Stimulated activated CD4-positive, alpha-beta T cell treated with anti-CD3 and anti-CD28 coated beads, TNF-alpha, amount 100 ng/mL, for 48 hours (primary cell): ENCODE data around the gene KRTAP20-4.

Source experiments
- DNase-seq, 3 donors: peaks; one replicate each; pipeline ENCODE4 v3.0.0-alpha.2; 2020; ENCODE audit warnings: low read depth in 3 of 3

Gene KRTAP20-4

DNA sequence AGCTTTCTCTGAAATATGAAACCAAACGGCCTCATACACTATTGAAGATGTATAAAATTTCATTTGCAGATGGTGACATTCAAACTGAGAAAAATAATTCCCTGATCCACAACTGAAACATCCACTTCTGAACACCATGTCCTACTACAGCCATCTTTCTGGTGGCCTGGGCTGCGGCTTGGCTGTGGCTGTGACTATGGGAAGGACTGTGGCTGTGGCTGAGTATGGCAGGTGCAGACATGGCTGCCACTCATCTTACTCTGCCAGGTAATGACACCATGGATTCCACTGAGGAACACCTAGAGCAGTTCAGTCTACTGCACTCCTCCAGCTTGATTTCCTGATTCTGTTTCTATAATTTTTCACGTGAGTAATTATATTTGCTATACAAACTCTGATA is at the start of gene KRTAP20-4:
Gene KRTAP20-4, plus strand, starts transcription at position 106 of the 400 bp plus-strand sequence.
- no peak for DNase-seq

DNA sequence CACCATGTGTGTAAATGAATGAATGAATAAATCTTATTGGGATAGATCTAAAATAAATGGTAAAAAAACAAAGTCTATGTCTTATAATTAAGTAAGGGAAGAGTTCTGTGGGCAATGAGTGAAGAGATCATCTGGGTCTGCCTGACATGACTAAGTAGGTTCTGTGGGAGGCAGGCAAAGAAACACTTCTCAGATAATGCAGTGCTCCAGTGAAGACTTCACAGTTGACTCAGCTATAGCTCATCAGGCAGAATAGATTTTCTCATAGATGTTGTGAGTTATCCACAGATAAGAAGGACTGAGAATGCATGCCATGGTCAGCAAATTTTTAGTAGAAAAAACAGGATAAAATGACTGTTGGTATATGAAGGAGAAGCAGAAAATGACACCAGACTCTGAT is 42.7 kb upstream of the KRTAP20-4 start:
- no peak for DNase-seq

DNA sequence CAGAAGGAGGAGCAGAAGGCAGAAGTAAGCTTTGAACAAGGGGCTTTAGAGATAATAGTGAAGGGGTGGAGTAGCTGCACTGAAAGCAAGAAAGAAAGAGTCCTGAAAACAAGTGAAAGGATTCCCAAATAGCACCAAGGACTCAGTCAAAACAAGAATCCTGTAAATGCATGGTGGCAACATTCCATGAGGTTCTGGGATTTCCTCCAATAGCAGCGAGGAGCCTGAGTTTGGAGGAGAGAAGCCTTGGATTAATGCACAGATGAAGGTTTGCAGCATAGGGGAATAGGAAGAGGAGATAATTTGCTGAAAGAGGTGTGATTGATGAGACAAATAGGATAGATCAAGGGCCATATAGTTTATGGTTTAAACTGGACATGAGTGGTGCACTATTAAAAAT is 41.1 kb upstream of the KRTAP20-4 start:
- no peak for DNase-seq

DNA sequence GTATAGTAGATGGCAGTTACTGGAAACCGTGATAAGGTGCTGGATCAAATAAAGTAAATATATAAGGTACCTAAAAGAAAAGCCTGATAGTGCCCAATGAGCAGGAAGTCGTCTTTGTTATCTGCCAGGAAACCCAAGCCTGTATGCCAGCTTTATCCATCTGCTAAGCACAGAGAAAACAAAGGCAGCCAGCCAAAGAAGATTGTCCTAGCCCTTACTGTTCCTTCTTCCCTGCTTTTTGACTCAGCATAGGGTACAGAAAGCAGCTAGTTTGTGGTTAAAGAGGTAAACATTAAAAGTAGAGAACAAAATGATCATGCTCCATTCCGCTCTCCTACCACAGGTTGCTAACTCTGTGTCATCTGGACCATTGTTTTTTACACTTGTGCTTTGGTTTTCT is 40.3 kb upstream of the KRTAP20-4 start:
- no peak for DNase-seq

DNA sequence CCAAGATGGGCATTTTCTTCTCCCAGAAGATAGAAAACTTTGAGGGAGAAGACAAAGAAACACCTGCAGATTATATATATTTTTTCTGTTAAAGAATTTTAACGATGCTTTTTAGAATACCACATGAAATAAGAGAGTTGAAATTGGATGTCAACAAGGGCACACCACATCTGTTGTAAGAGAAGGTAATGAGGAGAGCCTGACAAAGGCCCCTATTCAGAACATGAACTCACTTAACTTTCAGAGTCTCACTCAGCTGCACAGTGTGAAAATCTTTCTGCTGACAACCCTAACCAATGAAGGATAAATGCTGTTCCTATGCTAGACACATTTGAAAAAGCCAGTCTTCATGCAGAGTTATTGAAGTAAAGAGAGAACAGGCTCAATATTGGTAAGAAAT is 37.6 kb upstream of the KRTAP20-4 start:
- no peak for DNase-seq

DNA sequence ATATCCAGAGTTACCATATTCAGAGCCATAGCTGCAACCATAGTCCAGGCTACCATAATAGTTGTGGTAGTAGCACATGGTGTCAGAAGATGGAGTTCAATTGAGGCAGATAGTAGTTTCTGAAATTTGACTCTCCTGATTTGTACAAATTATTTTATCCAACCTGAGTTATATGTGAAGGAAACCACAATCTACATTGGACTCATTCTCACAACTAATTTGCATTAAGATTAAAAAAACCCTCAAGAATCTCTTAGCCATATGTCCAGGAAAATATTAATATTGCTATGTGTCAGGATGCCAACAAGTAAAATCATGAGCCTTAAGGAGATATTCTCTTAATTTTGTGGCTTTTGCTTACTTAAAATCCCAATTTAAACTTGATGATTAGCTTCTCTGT is 30.1 kb upstream of the KRTAP20-4 start, which contains the start of gene KRTAP22-2:
Gene KRTAP22-2, minus strand, starts transcription at position 101 of the 400 bp plus-strand sequence.
- no peak for DNase-seq

DNA sequence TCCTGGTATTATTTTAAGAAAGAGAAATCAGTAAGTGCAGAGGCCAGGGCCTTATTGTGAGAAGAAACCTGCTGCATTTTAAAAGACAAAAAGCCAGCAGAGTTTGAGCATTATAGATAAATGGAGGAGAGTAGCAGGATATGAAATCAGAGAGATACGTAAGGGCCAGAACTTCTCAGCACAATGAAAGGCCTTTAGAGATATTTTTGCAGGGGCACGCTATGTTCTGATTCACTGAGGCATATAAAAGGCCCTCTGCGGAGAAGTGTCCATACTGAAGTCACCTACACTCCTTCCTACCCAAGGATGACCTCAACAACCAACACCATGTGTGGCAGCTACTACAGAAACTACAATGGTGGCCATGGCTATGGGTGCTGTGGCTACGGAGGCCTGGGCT is 28.3 kb upstream of the KRTAP20-4 start, which contains the start of gene KRTAP6-3:
Gene KRTAP6-3, plus strand, starts transcription at position 301 of the 400 bp plus-strand sequence. Its CDS starts 6 bp downstream, at position 307.
- DNase-seq = no peak

DNA sequence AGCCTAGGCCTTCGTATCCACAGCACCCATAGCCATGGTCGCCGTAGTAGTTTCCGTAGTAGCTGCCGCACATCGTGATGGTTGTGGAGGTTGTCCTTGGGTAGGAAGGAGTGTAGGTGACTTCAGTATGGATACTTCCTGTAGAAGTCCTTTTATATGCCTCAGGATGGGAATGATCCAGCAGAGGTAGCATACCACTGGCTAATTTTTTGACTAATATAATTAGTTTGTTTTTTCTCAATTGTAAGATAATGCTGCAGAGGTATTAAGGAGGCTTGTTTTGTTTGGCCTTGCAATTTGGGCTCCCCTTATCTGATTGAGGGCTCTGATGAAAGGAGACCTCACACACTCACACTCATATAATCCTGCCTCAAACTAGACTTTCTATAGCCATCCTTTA is 21.6 kb upstream of the KRTAP20-4 start, which contains the start of gene KRTAP6-2:
Gene KRTAP6-2, minus strand, starts transcription at position 101 of the 400 bp plus-strand sequence. Its CDS starts 28 bp downstream, at position 73.
- DNase-seq = no peak

DNA sequence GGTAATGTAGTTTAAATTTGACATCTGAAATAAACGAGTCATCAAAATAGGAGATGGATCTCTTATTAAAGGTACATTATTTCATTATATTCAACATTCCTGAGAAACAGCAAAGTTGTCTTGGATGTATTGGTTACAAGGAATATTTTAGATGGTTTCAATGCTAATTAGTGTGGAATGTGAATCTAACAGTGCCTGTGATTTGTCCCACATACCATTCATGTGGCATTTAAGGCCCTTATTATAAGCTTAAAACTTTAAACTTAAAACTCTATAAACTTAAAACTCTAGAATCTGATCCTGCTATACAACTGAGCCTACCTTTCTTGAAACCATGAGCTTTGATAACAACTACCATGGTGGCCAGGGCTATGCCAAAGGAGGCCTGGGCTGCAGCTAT is 19.6 kb upstream of the KRTAP20-4 start, which contains the start of gene KRTAP22-1:
Gene KRTAP22-1, plus strand, starts transcription at position 301 of the 400 bp plus-strand sequence.
- DNase-seq = no peak

DNA sequence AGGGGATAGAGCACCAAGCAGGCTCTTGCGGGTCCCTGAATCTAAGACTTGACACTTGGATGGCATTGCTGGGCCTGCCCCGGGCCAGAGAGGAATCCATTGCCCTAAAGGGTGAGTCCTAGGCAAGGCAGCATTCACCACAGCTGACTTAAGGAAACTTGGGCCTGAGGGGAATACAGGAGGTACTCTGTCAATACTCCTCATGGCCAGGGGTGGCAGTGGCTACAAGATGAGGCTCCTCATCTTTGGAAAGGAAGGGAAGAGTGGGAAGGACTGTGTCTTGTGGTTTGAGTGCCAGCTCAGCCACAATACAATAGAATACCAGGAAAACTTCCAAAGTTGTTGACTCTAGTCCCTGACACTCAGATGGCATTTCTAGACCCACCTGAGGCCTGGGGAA is 14.5 kb upstream of the KRTAP20-4 start:
- no peak for DNase-seq

DNA sequence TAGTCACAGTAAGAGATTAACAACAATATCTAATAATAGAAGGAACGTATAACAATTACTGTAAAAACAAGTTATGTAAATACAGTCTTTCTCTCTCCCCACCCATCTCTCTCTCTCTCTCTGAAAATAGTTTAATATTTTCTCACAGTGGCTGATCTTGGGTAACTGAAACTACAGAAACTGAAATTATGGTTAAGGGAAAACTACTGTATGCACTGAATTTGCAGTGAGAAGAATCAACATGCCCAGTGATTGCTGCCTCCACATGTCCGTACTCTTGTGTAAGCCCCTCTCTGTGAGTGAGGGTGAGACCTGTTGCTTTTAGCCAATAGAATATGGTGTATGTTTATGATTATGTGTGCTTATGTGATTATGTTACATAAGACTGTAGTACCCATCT is 8.3 kb upstream of the KRTAP20-4 start:
- DNase-seq = no peak

DNA sequence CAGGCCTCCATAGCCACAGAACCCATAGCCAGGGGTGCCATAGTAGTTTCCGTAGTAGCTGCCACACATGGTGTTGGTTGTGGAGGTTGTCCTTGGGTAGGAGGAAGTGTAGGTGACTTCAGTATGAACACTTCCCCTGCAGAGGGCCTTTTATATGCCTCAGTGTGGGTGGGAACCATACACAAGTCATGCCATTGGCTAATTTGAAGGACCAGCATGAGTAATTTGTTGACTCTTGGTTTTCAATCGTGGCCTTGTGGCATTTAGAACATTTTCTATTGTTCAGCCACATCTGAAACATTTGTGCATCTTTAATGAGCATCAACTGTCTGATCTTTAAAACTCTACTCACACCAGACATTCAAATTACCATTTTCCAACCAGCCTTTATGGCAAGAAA is 6.6 kb upstream of the KRTAP20-4 start, which contains the start of gene KRTAP6-1:
Gene KRTAP6-1, minus strand, starts transcription at position 95 of the 400 bp plus-strand sequence. Its CDS starts 26 bp downstream, at position 69.
- DNase-seq = no peak

DNA sequence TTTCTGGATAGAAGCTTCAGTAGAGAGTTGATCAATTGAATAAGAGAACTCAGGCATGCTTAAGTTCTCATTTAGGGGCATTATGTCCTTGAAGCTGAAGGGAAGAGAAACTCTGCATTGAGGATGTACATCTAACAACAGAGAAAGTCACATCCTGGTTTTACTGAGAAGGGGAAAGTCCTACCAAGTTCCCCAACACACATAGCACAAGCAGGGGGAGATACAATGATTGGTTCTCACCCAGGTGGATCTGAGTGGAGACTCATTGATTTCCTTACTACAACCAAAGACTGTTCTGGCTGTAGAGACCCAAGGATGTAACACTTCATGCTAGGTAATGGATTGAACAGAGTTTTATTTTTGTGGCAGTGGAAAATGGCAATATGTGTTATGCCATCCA is 5.2 kb upstream of the KRTAP20-4 start:
- DNase-seq = no peak

DNA sequence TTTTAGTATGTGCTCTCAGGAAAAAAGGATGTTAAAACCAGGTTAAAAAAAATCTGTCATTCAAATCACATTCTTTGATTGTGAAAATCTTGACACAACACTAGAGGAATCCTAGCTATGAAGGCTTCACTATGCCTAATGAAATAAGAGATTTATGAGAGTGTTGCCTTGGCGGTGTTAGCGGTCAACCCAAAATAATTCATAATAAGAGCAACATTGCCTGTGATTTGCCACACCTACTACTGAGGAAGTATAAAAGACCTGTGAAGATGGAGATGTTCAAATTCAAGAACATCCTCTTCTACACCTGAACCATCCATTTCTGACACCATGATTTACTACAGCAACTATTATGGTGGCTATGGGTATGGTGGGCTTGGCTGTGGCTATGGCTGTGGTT is 4.3 kb upstream of the KRTAP20-4 start, which contains the start of gene KRTAP20-1:
Gene KRTAP20-1, plus strand, starts transcription at position 301 of the 400 bp plus-strand sequence. Its CDS starts 30 bp downstream, at position 331.
- no peak for DNase-seq

DNA sequence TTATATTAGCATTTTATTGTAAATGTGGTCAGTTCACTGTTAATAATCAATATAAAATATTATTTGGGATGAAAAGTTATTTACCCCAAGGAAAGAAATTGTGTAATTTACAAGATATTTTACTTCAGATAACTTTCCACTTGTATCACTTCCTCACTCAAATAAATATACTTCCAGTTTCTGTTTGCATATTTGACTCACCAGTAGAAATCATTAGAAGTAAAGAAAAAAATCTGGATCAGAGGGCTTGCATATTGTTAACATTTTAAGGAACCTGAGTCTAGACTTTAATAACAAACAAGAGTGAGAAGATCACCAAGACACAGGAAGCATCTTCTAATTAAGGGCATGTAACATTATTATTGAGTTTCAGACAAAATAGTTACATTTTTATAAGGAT is 347 bp upstream of the KRTAP20-4 start:
- DNase-seq = no peak

DNA sequence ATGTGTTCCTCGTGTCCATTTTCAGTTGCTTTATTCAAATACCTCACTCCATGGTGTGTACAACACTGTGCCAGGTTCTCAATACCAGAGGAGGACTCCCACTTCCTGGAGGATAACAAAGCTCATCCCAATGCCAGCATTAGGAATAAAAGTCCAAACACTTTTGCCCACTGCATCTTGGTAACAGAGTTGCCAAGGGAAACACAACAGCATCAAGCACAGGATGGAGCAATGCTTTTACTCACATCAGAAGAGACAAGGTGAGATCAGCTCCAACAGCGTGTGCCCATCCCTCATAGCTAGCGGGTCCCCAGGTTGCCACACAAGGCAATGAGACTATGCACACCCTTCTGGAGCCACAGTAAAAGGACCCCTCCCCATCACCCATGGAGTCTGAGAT is 2.9 kb downstream of the KRTAP20-4 start:
- DNase-seq = no peak

DNA sequence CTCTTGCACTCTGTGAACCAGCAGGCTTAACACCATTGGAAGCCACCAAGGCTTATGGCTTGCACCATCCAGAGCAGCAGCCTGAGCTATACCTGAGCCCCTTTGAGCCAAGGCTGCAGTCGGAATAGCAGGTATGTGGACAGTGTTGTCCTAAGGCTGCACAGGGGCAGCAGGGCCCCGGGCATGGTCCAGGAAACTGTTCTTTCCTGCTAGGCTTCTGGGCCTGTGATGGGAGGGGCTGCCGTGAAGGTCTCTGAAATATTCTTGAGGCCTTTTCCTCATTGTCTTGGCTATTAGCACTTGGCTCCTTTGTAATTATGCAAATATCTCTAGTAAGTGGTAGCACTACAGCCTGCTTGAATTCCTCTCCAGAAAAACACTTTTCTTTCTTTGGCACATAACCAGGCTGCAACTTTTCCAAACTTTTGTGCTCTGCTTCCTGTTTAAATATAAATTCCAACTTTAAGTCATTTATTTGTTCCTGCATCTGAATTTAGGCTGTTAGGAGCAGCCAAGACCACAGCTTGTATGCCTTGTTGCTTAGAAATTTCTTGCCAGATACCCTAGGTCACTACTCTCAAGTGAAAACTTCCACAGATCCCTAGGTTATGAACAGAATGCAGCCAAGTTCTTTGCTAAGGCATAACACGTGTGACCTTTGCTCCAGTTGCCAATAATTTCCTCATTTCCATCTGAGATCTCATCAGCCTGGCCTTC is 5.2 kb downstream of the KRTAP20-4 start:
- DNase-seq = no peak

DNA sequence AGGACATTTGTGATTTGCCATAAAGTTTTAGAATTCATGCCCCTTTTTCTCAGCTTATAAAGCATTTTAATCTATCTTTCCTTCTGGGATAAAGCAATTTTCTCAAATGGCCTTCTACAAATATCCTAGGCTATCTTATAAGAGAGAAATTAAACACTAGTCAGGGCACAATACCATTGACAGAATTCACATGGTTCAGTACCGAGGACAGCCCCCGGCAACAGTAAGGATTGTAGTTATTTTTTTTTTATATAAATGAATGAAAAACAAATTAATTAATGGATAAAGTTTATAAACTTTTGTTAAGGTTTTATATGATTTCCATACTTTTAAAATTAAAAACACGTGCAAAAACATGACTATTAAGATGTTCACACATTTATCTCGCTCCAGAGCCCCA is 7.7 kb downstream of the KRTAP20-4 start:
- no peak for DNase-seq

DNA sequence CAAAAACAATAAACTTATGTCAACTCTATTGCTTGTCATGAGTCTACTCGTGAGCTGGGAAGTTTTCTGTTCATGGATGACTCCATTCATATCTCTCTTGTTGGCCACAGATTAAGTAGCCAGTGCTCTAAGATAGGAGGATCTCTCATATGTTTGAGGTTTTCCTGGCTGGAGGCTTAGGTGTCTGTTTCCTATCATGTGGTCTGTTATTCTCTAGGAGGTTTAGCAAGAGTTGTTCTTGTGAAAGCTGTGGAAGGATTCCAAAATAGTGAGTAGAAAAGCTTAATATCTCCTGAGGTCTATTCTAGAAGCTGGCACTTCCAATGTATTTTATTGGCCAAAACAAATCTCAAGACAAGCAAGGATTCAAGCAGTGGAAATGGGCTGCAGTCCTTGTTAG is 8.8 kb downstream of the KRTAP20-4 start:
- no peak for DNase-seq

DNA sequence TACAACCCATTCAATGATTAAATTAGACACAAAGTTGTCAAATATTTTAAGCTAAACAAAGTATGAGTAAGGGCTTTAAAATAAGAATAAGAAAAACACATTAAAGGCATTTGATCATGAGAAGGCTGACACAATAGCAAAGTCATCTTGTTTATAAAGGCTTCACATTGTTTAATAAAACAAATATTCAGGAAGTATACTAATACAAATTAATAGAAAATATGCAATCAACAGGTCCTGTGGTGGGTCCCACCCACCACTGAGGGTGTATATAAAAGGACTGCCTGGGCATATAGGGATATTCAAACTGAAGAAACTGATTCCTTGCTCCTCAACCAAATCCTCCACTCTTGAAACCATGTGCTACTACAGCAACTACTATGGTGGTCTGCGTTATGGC is 14.5 kb downstream of the KRTAP20-4 start, which contains the start of gene KRTAP20-2:
Gene KRTAP20-2, plus strand, starts transcription at position 301 of the 400 bp plus-strand sequence. Its CDS starts 58 bp downstream, at position 359.
- DNase-seq = no peak

DNA sequence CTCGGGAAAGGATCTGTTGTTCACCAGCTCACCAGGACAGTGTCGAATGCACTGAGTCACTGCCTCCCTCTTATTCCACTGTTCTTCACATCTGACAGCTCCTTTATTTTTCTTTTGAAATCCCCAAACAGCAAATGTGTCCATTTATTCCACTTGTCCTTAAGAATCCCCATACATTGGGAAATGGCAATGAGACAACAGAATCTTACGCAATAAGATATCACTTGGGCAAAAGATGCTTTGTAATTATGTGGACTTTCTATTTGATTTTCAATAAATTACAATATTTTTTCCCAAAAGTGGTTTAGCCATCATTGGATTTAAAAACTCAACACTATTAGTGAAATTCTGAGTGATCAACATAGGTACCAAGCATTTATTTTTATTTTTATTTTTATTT is 18.3 kb downstream of the KRTAP20-4 start:
- no peak for DNase-seq

DNA sequence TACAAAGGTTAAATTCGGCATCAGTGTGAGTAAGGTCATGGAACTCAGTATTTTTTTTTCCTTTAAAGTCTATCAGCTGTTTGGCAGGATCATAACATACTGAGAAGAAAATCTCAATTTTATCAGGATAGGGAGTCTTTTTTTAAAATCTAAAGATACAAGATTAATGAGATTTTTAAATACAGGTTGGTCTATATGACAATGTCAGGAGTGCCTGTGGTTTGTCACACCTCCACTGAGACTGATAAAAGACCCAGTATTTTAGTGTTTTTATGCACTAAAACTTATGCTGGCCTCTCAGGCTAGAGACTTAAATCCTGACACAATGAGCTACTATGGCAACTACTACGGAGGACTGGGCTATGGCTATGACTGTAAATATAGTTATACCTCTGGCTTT is 22.1 kb downstream of the KRTAP20-4 start, which contains the start of gene KRTAP20-3:
Gene KRTAP20-3, plus strand, starts transcription at position 301 of the 400 bp plus-strand sequence.
- DNase-seq = no peak

DNA sequence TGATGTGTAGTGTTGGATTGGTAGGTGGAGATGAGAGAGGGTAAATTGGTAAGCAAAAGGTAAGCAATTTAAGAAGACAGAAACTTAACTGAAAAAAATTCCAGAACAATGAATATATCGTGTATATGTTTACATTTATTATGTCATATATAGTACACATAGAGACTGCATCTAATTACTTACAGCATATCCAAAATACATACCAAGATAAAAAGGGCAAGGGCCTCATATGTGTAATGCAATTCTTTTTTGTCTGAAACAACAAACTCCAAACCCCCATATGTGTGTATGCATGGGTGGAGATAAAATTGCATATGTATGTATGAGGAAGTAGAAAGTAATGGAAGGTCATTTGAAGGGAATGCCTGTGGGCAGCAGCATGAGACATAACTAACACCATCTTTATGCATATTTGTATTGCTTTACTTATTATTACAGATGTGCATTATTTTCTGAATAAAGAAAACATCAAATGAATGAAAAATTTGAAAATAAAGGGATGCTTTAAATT is 26.5 kb downstream of the KRTAP20-4 start:
- no peak for DNase-seq
